ENCODE measurements around the gene ELMO1.

GRCh38 chr7:36887969-36888368, 560.7 kb downstream of the ELMO1 start:
- TF ChIP-seq POLR2A (IDR thresholded peaks at IDR 0.05) (no peak), CTCF (IDR thresholded peaks at IDR 0.05) (no peak)

All from body of pancreas (tissue), 4 donors.